ENCODE results near the gene EPHA1. TPM values are rescaled to one million over a fixed set of nuclear protein-coding genes. Genes with fewer than 3 reads are reported as not detected.

EPHA1 gene
- total and polyA plus RNA-seq, 8 donors, result 4.7 to 31.9 (median 10.0) TPM

- peak overlapping the region in 3 of 5 donors; percentile 87 to 99 (median 88) for H3K27ac ChIP-seq
- no peak for DNase-seq
- no peak overlapping the region for H3K4me3 ChIP-seq
- peaks cover 52 to 93% (median 77%) of the 10 kb centered on the region in 4 donors for H3K4me1 ChIP-seq
- no peaks in the 10 kb centered on the region for H3K9me3 ChIP-seq
- intact Hi-C loops (cut with DNase I; ENCODE audit: low total_unique reads), result no loop called here
- H3K27me3 ChIP-seq, result no peaks in the 10 kb centered on the region
- peaks cover 40 to 70% (median 55%) of the 10 kb centered on the region in 4 donors for H3K36me3 ChIP-seq
- 73 to 90% (median 85%) methylated on average over 7 to 15 of the region's 15 CpGs for WGBS, 5 donors
- TF ChIP-seq POLR2AphosphoS5 (IDR thresholded peaks at IDR 0.05) (no peak), POLR2A (IDR thresholded peaks at IDR 0.05) (no peak), EP300 (IDR thresholded peaks at IDR 0.05) (no peak), CTCF (IDR thresholded peaks at IDR 0.05) (no peak)
Measured at GRCh38 chr7:143389316-143390103, 19.1 kb downstream of the EPHA1 start.

DNA sequence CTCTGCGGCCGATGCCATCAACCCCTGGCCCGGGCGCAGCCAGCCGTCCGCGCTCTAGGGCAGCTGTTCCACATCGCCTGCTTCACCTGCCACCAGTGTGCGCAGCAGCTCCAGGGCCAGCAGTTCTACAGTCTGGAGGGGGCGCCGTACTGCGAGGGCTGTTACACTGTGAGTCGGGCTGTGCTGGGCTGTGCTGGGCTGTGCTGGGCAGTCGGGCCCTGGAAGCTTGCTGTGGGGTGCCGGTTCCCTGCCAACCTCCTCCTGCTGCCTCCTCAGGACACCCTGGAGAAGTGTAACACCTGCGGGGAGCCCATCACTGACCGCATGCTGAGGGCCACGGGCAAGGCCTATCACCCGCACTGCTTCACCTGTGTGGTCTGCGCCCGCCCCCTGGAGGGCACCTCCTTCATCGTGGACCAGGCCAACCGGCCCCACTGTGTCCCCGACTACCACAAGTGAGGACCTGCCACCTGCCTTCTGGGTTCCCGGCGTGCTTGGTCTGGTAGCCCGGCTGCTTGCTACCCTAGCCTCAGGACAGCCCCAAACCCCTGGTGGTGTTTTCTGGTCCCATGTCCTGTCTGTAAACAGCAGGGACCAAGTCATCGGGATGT, 20.1 kb downstream of the EPHA1 start:
- Histone ChIP-seq H3K27ac (peak overlapping the region in 3 of 5 donors; percentile 20 to 99 (median 87)), H3K9me3 (no peaks in the 10 kb centered on the region), H3K4me1 (peaks cover 58 to 100% (median 81%) of the 10 kb centered on the region in 4 donors), H3K27me3 (no peaks in the 10 kb centered on the region), H3K4me3 (no peak overlapping the region), H3K36me3 (peaks cover 40 to 77% (median 53%) of the 10 kb centered on the region in 4 donors)
- 87 to 94% (median 91%) methylated on average over 18 to 28 of the region's 28 CpGs for WGBS, 5 donors
- TF ChIP-seq POLR2A (IDR thresholded peaks at IDR 0.05) (no peak), POLR2AphosphoS5 (IDR thresholded peaks at IDR 0.05) (no peak), EP300 (IDR thresholded peaks at IDR 0.05) (no peak), CTCF (IDR thresholded peaks at IDR 0.05) (no peak)
- no peak for DNase-seq
- intact Hi-C loops (cut with DNase I; ENCODE audit: low total_unique reads), result no loop called here

DNA sequence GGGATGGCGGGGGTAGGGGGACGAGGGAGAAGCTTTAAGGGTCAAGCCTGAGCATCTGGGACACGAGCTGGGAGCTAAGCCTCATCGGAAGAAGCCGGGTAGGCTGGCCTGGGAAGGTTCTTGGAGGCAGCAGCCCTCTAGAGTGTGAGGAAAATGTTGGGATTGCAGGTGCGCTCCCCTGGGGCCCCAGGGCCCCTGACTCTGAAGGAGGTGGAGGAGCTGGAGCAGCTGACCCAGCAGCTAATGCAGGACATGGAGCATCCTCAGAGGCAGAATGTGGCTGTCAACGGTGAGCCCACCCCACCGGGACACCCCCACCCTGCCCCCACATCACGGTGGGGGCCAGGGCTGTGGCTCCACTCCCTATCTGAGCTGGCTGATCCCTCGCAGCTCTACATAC, 20.6 kb downstream of the EPHA1 start:
- Histone ChIP-seq H3K36me3 (peaks cover 40 to 79% (median 51%) of the 10 kb centered on the region in 4 donors), H3K4me3 (no peak overlapping the region), H3K27ac (peak overlapping the region in 4 of 5 donors; percentile 4 to 99 (median 54)), H3K9me3 (no peaks in the 10 kb centered on the region), H3K27me3 (no peaks in the 10 kb centered on the region), H3K4me1 (peaks cover 58 to 100% (median 81%) of the 10 kb centered on the region in 4 donors)
- TF ChIP-seq EP300 (IDR thresholded peaks at IDR 0.05), result no peak
- no peak for TF ChIP-seq POLR2A (IDR thresholded peaks at IDR 0.05)
- TF ChIP-seq CTCF (IDR thresholded peaks at IDR 0.05), result no peak
- TF ChIP-seq POLR2AphosphoS5 (IDR thresholded peaks at IDR 0.05), result no peak
- no peak for DNase-seq
- WGBS, 5 donors, result 73 to 87% (median 85%) methylated on average over 8 to 10 of the region's 10 CpGs
- intact Hi-C loops (cut with DNase I; ENCODE audit: low total_unique reads), result no loop called here

- no peak for DNase-seq
- intact Hi-C loops (cut with DNase I; ENCODE audit: low total_unique reads), result no loop called here
- Histone ChIP-seq H3K4me1 (peaks cover 58 to 100% (median 81%) of the 10 kb centered on the region in 4 donors), H3K36me3 (peaks cover 35 to 79% (median 48%) of the 10 kb centered on the region in 4 donors), H3K27ac (peak overlapping the region in 3 of 5 donors; percentile 23 to 100 (median 99)), H3K9me3 (no peaks in the 10 kb centered on the region), H3K27me3 (no peaks in the 10 kb centered on the region), H3K4me3 (peak overlapping the region in 1 of 4 donors; percentile 78)
- WGBS, 5 donors, result 73 to 89% (median 84%) methylated on average over 18 to 23 of the region's 23 CpGs
- TF ChIP-seq CTCF (IDR thresholded peaks at IDR 0.05) (no peak), POLR2A (IDR thresholded peaks at IDR 0.05) (no peak), EP300 (IDR thresholded peaks at IDR 0.05) (no peak), POLR2AphosphoS5 (IDR thresholded peaks at IDR 0.05) (no peak)
Measured at GRCh38 chr7:143387156-143387975, 21.3 kb downstream of the EPHA1 start.
